ENCODE measurements around the gene CIB4.

CIB4 gene

GRCh38 chr2:26621469-26622199 lies 19.5 kb downstream of the CIB4 start:
- DNase-seq (ENCODE audit: low read depth): no peak

- DNase-seq (ENCODE audit: low read depth): no peak
Observed at GRCh38 chr2:26620031-26620605, 21.0 kb downstream of the CIB4 start.

GRCh38 chr2:26619521-26619951 lies 21.6 kb downstream of the CIB4 start:
- DNase-seq (ENCODE audit: low read depth): no peak

- DNase-seq (ENCODE audit: low read depth): no peak
Observed at GRCh38 chr2:26619096-26619495, 22.1 kb downstream of the CIB4 start.

GRCh38 chr2:26618611-26619010 lies 22.6 kb downstream of the CIB4 start:
- no peak for DNase-seq (ENCODE audit: low read depth)

- DNase-seq (ENCODE audit: low read depth): no peak
Observed at GRCh38 chr2:26617588-26618083, 23.5 kb downstream of the CIB4 start.

- DNase-seq (ENCODE audit: low read depth): no peak
Observed at GRCh38 chr2:26616706-26617587, 24.2 kb downstream of the CIB4 start.

GRCh38 chr2:26615860-26616705 lies 25.1 kb downstream of the CIB4 start:
- no peak for DNase-seq (ENCODE audit: low read depth)

- DNase-seq (ENCODE audit: low read depth): no peak
Observed at GRCh38 chr2:26615336-26615859, 25.8 kb downstream of the CIB4 start.

- DNase-seq (ENCODE audit: low read depth): no peak
Observed at GRCh38 chr2:26614216-26615138, 26.7 kb downstream of the CIB4 start.

GRCh38 chr2:26613241-26614215 lies 27.6 kb downstream of the CIB4 start:
- no peak for DNase-seq (ENCODE audit: low read depth)

- DNase-seq (ENCODE audit: low read depth): no peak
Observed at GRCh38 chr2:26612522-26613240, 28.5 kb downstream of the CIB4 start.

GRCh38 chr2:26612034-26612433 lies 29.1 kb downstream of the CIB4 start:
- no peak for DNase-seq (ENCODE audit: low read depth)

GRCh38 chr2:26610504-26611335 lies 30.4 kb downstream of the CIB4 start:
- no peak for DNase-seq (ENCODE audit: low read depth)

GRCh38 chr2:26609839-26610277 lies 31.3 kb downstream of the CIB4 start:
- DNase-seq (ENCODE audit: low read depth): no peak

GRCh38 chr2:26609205-26609631 lies 31.9 kb downstream of the CIB4 start:
- DNase-seq (ENCODE audit: low read depth): no peak

- no peak for DNase-seq (ENCODE audit: low read depth)
Observed at GRCh38 chr2:26608557-26608956, 32.6 kb downstream of the CIB4 start.
